Adrenal gland (tissue), 5 donors: ENCODE data around the gene MEOX1.

ENCODE experiments used
- POLR2A ChIP-seq, 2 donors: fragments of 450-650 bp; IDR thresholded peaks; one replicate each; pipeline ENCODE4 v1.6.1; 2017; ENCODE audit warnings: antibody characterized with exemption in 2 of 2, mild to moderate bottlenecking in 2 of 2, moderate library complexity in 1 of 2
- TF ChIP-seq, protein P1 (sequence below), 6 experiments: fragments of 450-650 bp in 4 of 6; fragments of 200-600 bp in 2 of 6; sonication (generic) in 1 of 6; IDR thresholded peaks; 1 replicate in 5 of 6; 2 replicates in 1 of 6; pipeline versions ENCODE4 v1.5.1 to v1.8.0; 2016 to 2021; ENCODE audit warnings: antibody characterized with exemption in 6 of 6, mild to moderate bottlenecking in 2 of 6, moderate library complexity in 1 of 6
- donor health status: DM: no; HTN: no; CAD: no.

DNA sequence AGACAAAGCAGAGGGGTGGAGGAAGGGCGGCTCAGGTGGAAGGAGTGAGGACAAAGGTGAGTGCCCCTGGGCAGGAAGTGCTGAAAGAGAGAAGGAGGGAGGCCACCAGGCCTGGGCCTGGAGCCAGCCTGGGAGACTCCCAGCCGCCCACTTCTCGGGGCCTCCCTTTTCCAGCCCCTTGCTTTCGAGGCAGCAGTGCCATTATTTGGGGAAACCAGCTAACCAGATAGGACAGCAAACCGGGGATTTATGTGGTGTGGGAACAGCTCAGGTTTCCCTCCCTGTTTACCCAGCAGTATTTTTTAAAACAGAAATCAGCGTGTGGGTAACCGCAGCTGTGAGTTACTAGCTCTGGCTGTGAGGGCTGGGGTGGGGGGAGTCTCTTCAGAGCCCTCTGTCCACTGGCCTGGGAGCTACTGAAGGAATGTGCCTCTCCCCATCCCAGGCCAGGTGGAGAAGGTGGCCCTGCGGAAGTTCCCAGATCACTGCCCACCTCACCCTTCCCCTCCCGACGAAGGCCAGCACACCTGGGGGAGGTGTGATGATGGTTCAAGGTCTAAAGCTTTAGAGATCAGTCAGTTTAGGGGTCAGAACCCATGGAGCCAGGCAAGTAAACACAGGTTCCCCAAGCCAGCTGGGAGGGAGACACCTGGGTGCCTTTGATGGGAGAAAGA, 8.4 kb upstream of the MEOX1 start:
- TF ChIP-seq POLR2A (IDR thresholded peaks at IDR 0.05), result no peak
- TF ChIP-seq, protein P1, sequence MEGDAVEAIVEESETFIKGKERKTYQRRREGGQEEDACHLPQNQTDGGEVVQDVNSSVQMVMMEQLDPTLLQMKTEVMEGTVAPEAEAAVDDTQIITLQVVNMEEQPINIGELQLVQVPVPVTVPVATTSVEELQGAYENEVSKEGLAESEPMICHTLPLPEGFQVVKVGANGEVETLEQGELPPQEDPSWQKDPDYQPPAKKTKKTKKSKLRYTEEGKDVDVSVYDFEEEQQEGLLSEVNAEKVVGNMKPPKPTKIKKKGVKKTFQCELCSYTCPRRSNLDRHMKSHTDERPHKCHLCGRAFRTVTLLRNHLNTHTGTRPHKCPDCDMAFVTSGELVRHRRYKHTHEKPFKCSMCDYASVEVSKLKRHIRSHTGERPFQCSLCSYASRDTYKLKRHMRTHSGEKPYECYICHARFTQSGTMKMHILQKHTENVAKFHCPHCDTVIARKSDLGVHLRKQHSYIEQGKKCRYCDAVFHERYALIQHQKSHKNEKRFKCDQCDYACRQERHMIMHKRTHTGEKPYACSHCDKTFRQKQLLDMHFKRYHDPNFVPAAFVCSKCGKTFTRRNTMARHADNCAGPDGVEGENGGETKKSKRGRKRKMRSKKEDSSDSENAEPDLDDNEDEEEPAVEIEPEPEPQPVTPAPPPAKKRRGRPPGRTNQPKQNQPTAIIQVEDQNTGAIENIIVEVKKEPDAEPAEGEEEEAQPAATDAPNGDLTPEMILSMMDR (IDR thresholded peaks at IDR 0.05), result no peak
